Measurements from ENCODE around the gene UBE3A.

GRCh38 chr15:25407950-25408349, 30.9 kb downstream of the UBE3A start:
- TF ChIP-seq POLR2A (IDR thresholded peaks at IDR 0.05; ENCODE audit: low read depth, low read length) (no peak), PAX5 (IDR thresholded peaks at IDR 0.05; ENCODE audit: insufficient read depth, low read length, severe bottlenecking) (no peak), TAF1 (IDR thresholded peaks at IDR 0.05; ENCODE audit: low read depth, low read length) (no peak), POLR2AphosphoS5 (IDR thresholded peaks at IDR 0.05; ENCODE audit: low read depth, low read length) (no peak)
